ENCODE data around the gene TMEM196.
"Not testable (repeated sequence)": the region's sequence is repeated elsewhere in the genome, so short reads cannot be mapped to it uniquely, and the experiment has no call there.

Gene TMEM196

DNA sequence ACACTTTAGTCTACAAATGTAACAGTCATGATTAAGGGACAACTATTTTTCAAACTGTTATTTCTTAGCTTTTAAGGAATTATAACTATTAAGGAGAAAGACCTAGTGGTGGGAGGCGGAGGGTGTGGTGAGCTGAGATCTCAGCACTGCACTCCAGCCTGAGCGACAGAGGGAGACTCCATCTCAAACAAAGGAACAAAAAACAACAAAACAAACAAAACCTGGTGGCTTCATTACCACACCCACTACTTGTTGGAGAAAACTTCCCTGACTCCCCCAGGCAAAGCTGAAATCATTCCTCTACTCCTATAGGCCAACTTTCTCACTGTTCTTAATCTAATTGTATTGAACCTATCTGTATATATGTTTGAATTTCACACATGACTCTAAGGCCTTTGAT lies 67.8 kb downstream of the TMEM196 start:
- no peak for DNase-seq

GRCh38 chr7:19701471-19701870 lies 71.9 kb downstream of the TMEM196 start:
- no peak for DNase-seq

- no peak for DNase-seq
These were observed 72.5 kb downstream of the TMEM196 start for GRCh38 chr7:19700936-19701335.

- no peak for DNase-seq
These were observed 75.1 kb downstream of the TMEM196 start for GRCh38 chr7:19698331-19698730.

GRCh38 chr7:19696926-19697325 lies 76.5 kb downstream of the TMEM196 start:
- no peak for DNase-seq

DNA sequence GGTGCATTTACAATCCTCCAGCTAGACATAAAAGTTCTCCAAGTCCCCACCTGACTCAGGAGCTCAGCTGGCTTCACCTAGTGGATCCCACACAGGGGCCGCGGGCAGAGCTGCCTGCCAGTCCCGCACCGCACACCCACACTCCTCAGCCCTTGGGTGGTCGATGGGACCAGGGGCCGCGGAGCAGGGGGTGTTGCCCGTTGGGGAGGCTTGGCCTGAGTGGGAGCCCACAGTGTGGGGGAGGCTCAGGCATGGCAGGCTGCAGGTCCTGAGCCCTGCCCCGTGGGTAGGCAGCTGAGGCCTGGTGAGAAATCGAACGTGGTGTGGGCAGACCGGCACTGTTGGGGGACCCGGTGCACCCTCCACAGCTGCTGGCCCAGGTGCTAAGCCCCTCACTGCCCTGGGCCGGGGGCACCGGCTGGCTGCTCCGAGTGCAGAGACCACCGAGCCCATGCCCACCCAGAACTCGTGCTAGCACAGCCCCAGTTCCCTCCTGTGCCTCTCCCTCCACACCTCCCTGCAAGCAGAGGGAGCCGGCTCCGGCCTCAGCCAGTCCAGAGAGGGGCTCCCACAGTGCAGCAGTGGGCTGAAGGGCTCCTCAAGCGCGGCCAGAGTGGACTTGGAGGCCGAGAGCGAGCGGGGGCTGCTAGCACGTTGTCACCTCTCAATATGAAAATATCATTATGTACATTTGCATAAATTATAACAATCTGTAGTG lies 81.1 kb downstream of the TMEM196 start:
- no peak for DNase-seq

GRCh38 chr7:19690736-19691135 lies 82.7 kb downstream of the TMEM196 start:
- no peak for DNase-seq

- DNase-seq: not testable (repeated sequence)
These were observed 84.3 kb downstream of the TMEM196 start for GRCh38 chr7:19689130-19689529.

GRCh38 chr7:19681596-19681995 lies 91.8 kb downstream of the TMEM196 start:
- no peak for DNase-seq

DNA sequence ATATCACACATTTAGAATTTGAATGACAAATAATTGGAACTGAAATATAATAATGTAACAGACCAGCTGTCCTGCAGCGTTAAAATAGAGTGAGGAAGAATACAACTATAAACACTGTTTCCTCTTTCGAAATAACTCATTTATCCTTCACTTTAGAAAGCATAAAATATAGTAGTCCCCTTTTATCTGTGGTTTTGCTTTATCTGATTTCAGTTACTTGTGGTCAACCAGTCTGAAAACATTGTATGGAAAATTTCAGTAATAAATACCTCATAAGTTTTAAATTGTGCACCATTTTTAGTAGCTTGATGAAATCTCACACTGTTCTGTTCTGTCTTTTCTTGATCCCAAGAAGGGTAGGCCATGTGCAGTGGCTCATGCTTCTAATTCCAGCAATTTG lies 96.2 kb downstream of the TMEM196 start:
- no peak for DNase-seq

- DNase-seq: no peak
These were observed 97.6 kb downstream of the TMEM196 start for GRCh38 chr7:19675816-19676215.

DNA sequence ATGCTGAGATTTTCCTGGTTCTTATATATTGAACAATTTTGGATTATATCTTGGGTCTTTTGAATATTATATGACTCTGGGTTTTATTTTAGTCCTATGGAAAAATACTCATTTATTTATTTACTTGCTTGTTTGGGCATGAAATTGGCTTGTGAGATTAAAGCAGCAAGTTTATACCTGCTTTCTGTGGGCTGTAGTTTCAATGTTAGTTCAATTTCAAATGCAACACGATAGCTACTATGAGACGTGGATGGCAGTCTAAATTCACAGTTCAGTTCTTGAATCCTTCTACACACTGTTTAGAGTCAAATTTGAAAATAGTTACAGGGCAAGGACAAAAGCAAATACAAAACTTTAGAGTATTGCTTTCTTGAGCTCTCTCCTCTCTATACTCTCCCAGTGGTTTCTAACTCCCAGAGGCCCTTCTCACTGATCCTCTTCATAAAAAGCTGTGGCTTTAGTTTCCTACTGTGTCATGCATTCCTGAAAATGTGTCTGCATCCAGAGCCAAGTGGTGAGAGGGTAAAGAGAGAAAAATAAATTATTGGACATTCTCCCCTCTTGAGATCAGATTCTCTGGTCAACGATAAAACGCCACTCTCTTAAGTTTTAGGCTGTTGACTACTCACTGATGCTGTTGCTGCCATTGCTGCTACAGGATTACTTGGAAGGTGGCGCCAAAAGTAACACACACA lies 99.0 kb downstream of the TMEM196 start:
- DNase-seq: no peak

DNA sequence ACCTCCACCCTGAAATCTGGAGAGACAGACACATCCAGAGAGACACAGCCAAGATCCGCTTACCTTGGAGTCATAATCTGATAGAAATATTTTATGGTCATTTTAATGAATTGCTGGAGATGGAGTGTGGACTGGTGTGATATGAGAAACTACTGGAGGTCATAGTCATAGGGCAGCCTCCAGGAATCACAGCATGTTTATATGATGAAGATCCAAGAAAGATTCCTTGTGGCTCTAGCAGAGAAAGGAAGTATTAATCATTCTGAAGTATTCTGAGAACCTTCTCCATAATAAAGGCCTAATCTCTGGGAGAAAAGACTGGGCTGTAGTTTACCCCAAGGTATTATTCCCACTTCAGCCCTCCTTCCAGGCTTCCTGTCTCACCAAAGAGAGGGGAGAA lies 102.6 kb downstream of the TMEM196 start:
- no peak for DNase-seq
